ENCODE measurements around the gene ZDHHC21.

ZDHHC21 gene

DNA sequence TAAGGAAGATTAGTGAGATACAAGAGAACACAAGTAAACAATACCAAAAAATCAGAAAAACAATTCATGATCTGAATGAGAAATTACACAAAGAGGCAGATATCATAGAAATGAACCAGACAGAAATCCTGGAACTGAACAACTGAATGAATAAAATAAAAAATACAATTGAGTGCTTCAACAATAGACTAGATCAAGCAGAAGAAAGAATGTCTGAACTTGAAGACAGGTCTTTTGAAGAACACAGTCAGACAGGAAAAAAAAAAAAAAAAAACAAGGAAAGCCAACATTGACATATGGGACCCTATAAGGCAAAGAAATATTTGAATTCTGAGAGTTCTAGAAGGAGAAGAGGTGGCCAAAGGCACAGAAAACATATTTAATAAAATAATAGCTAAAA, 115.2 kb downstream of the ZDHHC21 start:
- Histone ChIP-seq H3K27ac (replicated peaks; ENCODE audit: low read length) (no peak overlapping the region), H3K9ac (ENCODE audit: low read depth, low read length, poor library complexity) (no peak overlapping the region), H4K91ac (ENCODE audit: low read depth, low read length, poor library complexity) (no peak overlapping the region), H2BK5ac (ENCODE audit: low read length) (no peak overlapping the region), H3K4me2 (ENCODE audit: insufficient read depth, low read length, poor library complexity, severe bottlenecking) (no peak overlapping the region), H3K23ac (ENCODE audit: low read depth, low read length, poor library complexity) (no peak overlapping the region), H2BK120ac (ENCODE audit: low read depth, low read length) (no peak overlapping the region), H3K4me3 (ENCODE audit: low read length in 2 of 2) (no peak overlapping the region), H3K9me3 (replicated peaks in 1 of 2; ENCODE audit: control insufficient read depth in 2 of 2, insufficient read depth in 1 of 2, low read depth in 1 of 2, low read length in 2 of 2) (peaks cover 6 to 14% of the 10 kb centered on the region in 2 donors), H2AK5ac (ENCODE audit: low read depth, low read length) (no peak overlapping the region), H3K18ac (ENCODE audit: low read length) (no peak overlapping the region), H2BK12ac (ENCODE audit: low read length) (no peak overlapping the region), H3K14ac (ENCODE audit: low read length) (no peak overlapping the region), H3K79me1 (ENCODE audit: low read depth, low read length) (no peaks in the 10 kb centered on the region), H2BK15ac (ENCODE audit: low read length) (no peak overlapping the region), H4K8ac (ENCODE audit: low read depth, low read length) (no peak overlapping the region), H3K36me3 (replicated peaks in 1 of 2; ENCODE audit: control insufficient read depth in 2 of 2, insufficient read depth in 2 of 2, low read length in 2 of 2) (no peaks in the 10 kb centered on the region), H3K27me3 (ENCODE audit: control insufficient read depth in 3 of 3, insufficient read depth in 3 of 3, low read depth in 1 of 3, low read length in 3 of 3) (no peaks in the 10 kb centered on the region), H2AFZ (ENCODE audit: low read length) (no peak overlapping the region), H3K4ac (ENCODE audit: low read length) (no peak overlapping the region), H3K4me1 (ENCODE audit: control insufficient read depth in 2 of 2, insufficient read depth in 1 of 2, low read depth in 1 of 2, low read length in 2 of 2) (no peaks in the 10 kb centered on the region)
- DNase-seq (ENCODE audit: low spot score): no peak

DNA sequence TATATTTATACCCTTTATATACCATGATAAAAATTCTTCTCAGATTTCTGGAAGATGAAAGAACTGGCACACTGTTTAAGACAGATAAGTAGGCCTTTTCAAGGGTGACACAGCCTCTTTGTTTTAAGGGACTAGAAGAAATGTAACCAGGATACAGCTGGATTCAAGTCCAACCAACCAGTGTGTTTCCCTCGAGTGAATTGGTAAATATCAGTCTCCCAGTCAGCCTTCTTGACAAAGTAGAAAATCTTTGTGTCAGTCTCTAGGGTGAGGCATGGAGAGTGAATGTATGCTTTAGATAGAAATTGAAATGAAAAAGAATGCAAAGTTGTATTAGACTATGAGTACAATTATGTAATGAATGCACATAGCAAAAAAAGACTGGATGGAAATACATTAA, 119.1 kb downstream of the ZDHHC21 start:
- H3K4me2 ChIP-seq (ENCODE audit: insufficient read depth, low read length, poor library complexity, severe bottlenecking): no peak overlapping the region
- H2AFZ ChIP-seq (ENCODE audit: low read length): no peak overlapping the region
- H2AK5ac ChIP-seq (ENCODE audit: low read depth, low read length): no peak overlapping the region
- H3K27ac ChIP-seq (replicated peaks; ENCODE audit: low read length): no peak overlapping the region
- no peak overlapping the region for H4K8ac ChIP-seq (ENCODE audit: low read depth, low read length)
- H3K18ac ChIP-seq (ENCODE audit: low read length): no peak overlapping the region
- no peak overlapping the region for H2BK120ac ChIP-seq (ENCODE audit: low read depth, low read length)
- H3K9me3 ChIP-seq (replicated peaks in 1 of 2; ENCODE audit: control insufficient read depth in 2 of 2, insufficient read depth in 1 of 2, low read depth in 1 of 2, low read length in 2 of 2): peaks cover 6 to 7% of the 10 kb centered on the region in 2 donors
- no peaks in the 10 kb centered on the region for H3K4me1 ChIP-seq (ENCODE audit: control insufficient read depth in 2 of 2, insufficient read depth in 1 of 2, low read depth in 1 of 2, low read length in 2 of 2)
- H3K9ac ChIP-seq (ENCODE audit: low read depth, low read length, poor library complexity): no peak overlapping the region
- no peak overlapping the region for H3K14ac ChIP-seq (ENCODE audit: low read length)
- no peak overlapping the region for H4K91ac ChIP-seq (ENCODE audit: low read depth, low read length, poor library complexity)
- no peak overlapping the region for H2BK12ac ChIP-seq (ENCODE audit: low read length)
- H3K4ac ChIP-seq (ENCODE audit: low read length): no peak overlapping the region
- DNase-seq (ENCODE audit: low spot score): no peak
- H3K23ac ChIP-seq (ENCODE audit: low read depth, low read length, poor library complexity): no peak overlapping the region
- H3K36me3 ChIP-seq (replicated peaks in 1 of 2; ENCODE audit: control insufficient read depth in 2 of 2, insufficient read depth in 2 of 2, low read length in 2 of 2): no peaks in the 10 kb centered on the region
- H2BK5ac ChIP-seq (ENCODE audit: low read length): no peak overlapping the region
- WGBS, 2 donors (ENCODE audit: extremely low coverage in 2 of 2, insufficient read length in 2 of 2, insufficient replicate concordance in 1 of 2): no CpG with 5 or more reads among the region's 1 CpG
- no peaks in the 10 kb centered on the region for H3K27me3 ChIP-seq (ENCODE audit: control insufficient read depth in 3 of 3, insufficient read depth in 3 of 3, low read depth in 1 of 3, low read length in 3 of 3)
- H3K4me3 ChIP-seq (ENCODE audit: low read length in 2 of 2): no peak overlapping the region
- H3K79me1 ChIP-seq (ENCODE audit: low read depth, low read length): no peaks in the 10 kb centered on the region
- no peak overlapping the region for H2BK15ac ChIP-seq (ENCODE audit: low read length)

DNA sequence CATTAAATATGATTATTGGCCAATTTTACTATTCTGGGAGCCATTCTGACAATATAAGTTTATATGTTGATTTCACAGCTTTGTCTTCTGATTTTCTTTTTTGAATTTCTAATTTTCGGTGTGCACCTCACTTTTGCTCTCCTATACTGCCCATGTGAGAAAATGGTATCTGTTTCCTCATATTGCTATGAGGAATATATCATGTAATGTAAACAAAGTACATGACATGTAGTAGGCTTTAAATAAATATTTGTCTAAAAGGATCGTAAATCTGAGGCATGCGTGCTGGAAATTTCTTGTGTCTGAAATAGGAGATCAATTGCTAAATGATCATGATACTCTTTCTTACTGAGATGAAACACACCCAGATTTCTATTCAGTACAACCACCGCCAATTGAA, 119.9 kb downstream of the ZDHHC21 start:
- H2BK15ac ChIP-seq (ENCODE audit: low read length): no peak overlapping the region
- no peak overlapping the region for H4K8ac ChIP-seq (ENCODE audit: low read depth, low read length)
- H3K4ac ChIP-seq (ENCODE audit: low read length): no peak overlapping the region
- H3K36me3 ChIP-seq (replicated peaks in 1 of 2; ENCODE audit: control insufficient read depth in 2 of 2, insufficient read depth in 2 of 2, low read length in 2 of 2): no peaks in the 10 kb centered on the region
- no peak overlapping the region for H2BK12ac ChIP-seq (ENCODE audit: low read length)
- no peaks in the 10 kb centered on the region for H3K27me3 ChIP-seq (ENCODE audit: control insufficient read depth in 3 of 3, insufficient read depth in 3 of 3, low read depth in 1 of 3, low read length in 3 of 3)
- no peak overlapping the region for H2AFZ ChIP-seq (ENCODE audit: low read length)
- no peak for DNase-seq (ENCODE audit: low spot score)
- no peak overlapping the region for H2BK5ac ChIP-seq (ENCODE audit: low read length)
- no peak overlapping the region for H4K91ac ChIP-seq (ENCODE audit: low read depth, low read length, poor library complexity)
- no peak overlapping the region for H3K4me3 ChIP-seq (ENCODE audit: low read length in 2 of 2)
- H3K4me2 ChIP-seq (ENCODE audit: insufficient read depth, low read length, poor library complexity, severe bottlenecking): no peak overlapping the region
- no peak overlapping the region for H3K14ac ChIP-seq (ENCODE audit: low read length)
- no peak overlapping the region for H3K27ac ChIP-seq (replicated peaks; ENCODE audit: low read length)
- WGBS, 2 donors (ENCODE audit: extremely low coverage in 2 of 2, insufficient read length in 2 of 2, insufficient replicate concordance in 1 of 2): no CpG with 5 or more reads among the region's 4 CpGs
- no peaks in the 10 kb centered on the region for H3K79me1 ChIP-seq (ENCODE audit: low read depth, low read length)
- no peak overlapping the region for H3K9ac ChIP-seq (ENCODE audit: low read depth, low read length, poor library complexity)
- peaks cover 3 to 6% of the 10 kb centered on the region in 2 donors for H3K9me3 ChIP-seq (replicated peaks in 1 of 2; ENCODE audit: control insufficient read depth in 2 of 2, insufficient read depth in 1 of 2, low read depth in 1 of 2, low read length in 2 of 2)
- H3K23ac ChIP-seq (ENCODE audit: low read depth, low read length, poor library complexity): no peak overlapping the region
- no peak overlapping the region for H2AK5ac ChIP-seq (ENCODE audit: low read depth, low read length)
- no peak overlapping the region for H3K18ac ChIP-seq (ENCODE audit: low read length)
- no peak overlapping the region for H2BK120ac ChIP-seq (ENCODE audit: low read depth, low read length)
- H3K4me1 ChIP-seq (ENCODE audit: control insufficient read depth in 2 of 2, insufficient read depth in 1 of 2, low read depth in 1 of 2, low read length in 2 of 2): no peaks in the 10 kb centered on the region

DNA sequence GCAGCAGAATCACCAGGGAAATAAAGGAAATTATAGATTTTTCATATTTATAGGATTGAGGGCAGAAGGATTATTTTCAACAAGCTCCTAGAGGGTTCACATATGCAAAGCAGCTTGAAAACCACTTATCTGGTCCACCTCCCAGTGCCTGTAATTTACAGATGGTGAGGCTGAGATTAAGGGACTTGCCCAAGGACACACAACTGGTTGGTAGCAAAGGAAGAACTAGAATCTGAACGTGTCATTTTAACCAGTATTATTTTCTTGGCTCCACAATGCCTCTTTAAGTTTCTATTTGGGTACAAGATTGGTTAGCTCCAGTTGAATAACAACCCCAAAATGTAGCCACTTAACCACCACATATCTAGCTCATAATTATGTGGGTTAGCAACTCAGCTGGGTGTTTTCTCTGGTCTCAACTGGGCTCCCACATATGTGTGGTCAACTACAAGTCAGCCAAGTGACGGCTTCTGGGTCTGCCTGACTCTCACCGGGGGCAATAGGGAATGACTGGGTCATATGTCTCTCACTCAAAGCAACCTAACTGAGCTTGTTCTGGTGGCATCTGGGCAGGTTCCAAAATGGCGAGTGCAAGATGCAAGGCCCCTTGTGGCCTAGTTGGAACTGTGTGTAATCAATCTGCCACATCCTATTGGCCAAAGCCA, 127.7 kb downstream of the ZDHHC21 start:
- no peak overlapping the region for H3K4me2 ChIP-seq (ENCODE audit: insufficient read depth, low read length, poor library complexity, severe bottlenecking)

More for the DNA sequence above, 127.7 kb downstream of the ZDHHC21 start:
- no peak for DNase-seq (ENCODE audit: low spot score)
- Histone ChIP-seq H2AK5ac (ENCODE audit: low read depth, low read length) (no peak overlapping the region), H2BK5ac (ENCODE audit: low read length) (no peak overlapping the region), H3K4me1 (ENCODE audit: control insufficient read depth in 2 of 2, insufficient read depth in 1 of 2, low read depth in 1 of 2, low read length in 2 of 2) (peaks cover 0 to 15% of the 10 kb centered on the region in 2 donors), H2AFZ (ENCODE audit: low read length) (no peak overlapping the region), H4K8ac (ENCODE audit: low read depth, low read length) (no peak overlapping the region), H3K23ac (ENCODE audit: low read depth, low read length, poor library complexity) (no peak overlapping the region), H3K9ac (ENCODE audit: low read depth, low read length, poor library complexity) (no peak overlapping the region), H3K36me3 (replicated peaks in 1 of 2; ENCODE audit: control insufficient read depth in 2 of 2, insufficient read depth in 2 of 2, low read length in 2 of 2) (no peaks in the 10 kb centered on the region), H3K18ac (ENCODE audit: low read length) (no peak overlapping the region), H3K14ac (ENCODE audit: low read length) (no peak overlapping the region), H3K27ac (replicated peaks; ENCODE audit: low read length) (no peak overlapping the region), H2BK15ac (ENCODE audit: low read length) (no peak overlapping the region), H3K4me3 (ENCODE audit: low read length in 2 of 2) (no peak overlapping the region), H3K9me3 (replicated peaks in 1 of 2; ENCODE audit: control insufficient read depth in 2 of 2, insufficient read depth in 1 of 2, low read depth in 1 of 2, low read length in 2 of 2) (no peaks in the 10 kb centered on the region), H3K27me3 (ENCODE audit: control insufficient read depth in 3 of 3, insufficient read depth in 3 of 3, low read depth in 1 of 3, low read length in 3 of 3) (no peaks in the 10 kb centered on the region), H2BK120ac (ENCODE audit: low read depth, low read length) (no peak overlapping the region), H2BK12ac (ENCODE audit: low read length) (no peak overlapping the region), H4K91ac (ENCODE audit: low read depth, low read length, poor library complexity) (no peak overlapping the region), H3K4ac (ENCODE audit: low read length) (no peak overlapping the region), H3K79me1 (ENCODE audit: low read depth, low read length) (no peaks in the 10 kb centered on the region)
- no CpG with 5 or more reads among the region's 4 CpGs for WGBS, 2 donors (ENCODE audit: extremely low coverage in 2 of 2, insufficient read length in 2 of 2, insufficient replicate concordance in 1 of 2)

Measured in neuronal stem cell (in vitro differentiated cells).